Natural killer cell (primary cell): ENCODE measurements around the gene CHRNA10. TPM values are rescaled to one million over a fixed set of nuclear protein-coding genes. Genes with fewer than 3 reads are reported as not detected.

ENCODE experiments used
- ATAC-seq, 3 donors: fragments of 150-1000 bp in 2 of 3; fragments of 200-7000 bp in 1 of 3; cut with Tn5 transposase; 1 replicate in 1 of 3; 2 replicates in 2 of 3; pipeline ENCODE4 v1.10.0; 2021; ENCODE audit warnings: mild to moderate bottlenecking in 2 of 3, moderate library complexity in 2 of 3
- DNase-seq, 2 donors: peaks; one replicate each; pipeline versions ENCODE4 v3.0.0 to v3.0.0-alpha.2; 2013 to 2021; ENCODE audit warnings: mixed read lengths in 1 of 2
- H3K27ac ChIP-seq: one replicate; pipeline ENCODE4 v1.5.1; 2013; ENCODE audit warnings: mild to moderate bottlenecking, low read length
- H3K27me3 ChIP-seq: one replicate; pipeline ENCODE4 v1.6.1; 2013; ENCODE audit warnings: low read length; ENCODE audit not compliant: control insufficient read depth, insufficient read depth
- H3K36me3 ChIP-seq: one replicate; pipeline ENCODE4 v1.6.1; 2013; ENCODE audit warnings: low read length; ENCODE audit not compliant: control insufficient read depth, insufficient read depth
- H3K4me1 ChIP-seq: one replicate; pipeline ENCODE4 v1.6.1; 2013; ENCODE audit warnings: low read length; ENCODE audit not compliant: control insufficient read depth, insufficient read depth
- H3K4me3 ChIP-seq: one replicate; pipeline ENCODE4 v1.5.1; 2013; ENCODE audit warnings: low read length
- H3K9me3 ChIP-seq: one replicate; pipeline ENCODE4 v1.6.1; 2013; ENCODE audit warnings: low read length; ENCODE audit not compliant: control insufficient read depth, insufficient read depth
- H3K27ac Mint-ChIP-seq, 2 donors: one replicate each; pipeline ENCODE4 v1.8.0; 2022; ENCODE audit warnings: mild to moderate bottlenecking in 2 of 2, mixed read lengths in 2 of 2, moderate library complexity in 1 of 2
- H3K27me3 Mint-ChIP-seq, 2 donors: one replicate each; pipeline ENCODE4 v1.8.0; 2022; ENCODE audit warnings: low read depth in 2 of 2, mixed read lengths in 2 of 2
- H3K36me3 Mint-ChIP-seq: one replicate; pipeline ENCODE4 v1.8.0; 2022; ENCODE audit warnings: mixed read lengths
- H3K4me1 Mint-ChIP-seq, 2 donors: one replicate each; pipeline ENCODE4 v1.8.0; 2022; ENCODE audit warnings: mixed read lengths in 2 of 2
- H3K4me3 Mint-ChIP-seq: one replicate; pipeline ENCODE4 v1.8.0; 2022; ENCODE audit warnings: mild to moderate bottlenecking, moderate library complexity, mixed read lengths
- H3K9me3 Mint-ChIP-seq, 2 donors: one replicate each; pipeline ENCODE4 v1.8.0; 2022; ENCODE audit warnings: mixed read lengths in 2 of 2
- CTCF ChIP-seq: fragments of 200-600 bp; IDR thresholded peaks from one replicate; pipeline ENCODE4 v1.8.0; 2022; ENCODE audit warnings: antibody characterized with exemption
- WGBS: methylation state at CpG from one replicate; pipeline ENCODE4 v1.1.7; 2013; ENCODE audit warnings: missing lambda C conversion rate; ENCODE audit not compliant: insufficient coverage; 5-methylcytosine and 5-hydroxymethylcytosine counted together
- intact Hi-C: fragments of 100-400 bp; cut with micrococcal nuclease; formaldehyde crosslinking; loops from one replicate; pipeline ENCODE4 v1.14.2; 2022
- total RNA-seq, 4 donors: library from RNA; stranded (reverse); fragments of 120-200 nt in 1 of 4; gene quantifications; one replicate each; pipeline versions ENCODE4 v1.2.3 to v1.2.4, GENCODE V29; 2013 to 2022

Gene CHRNA10
- total RNA-seq, 3 donors from 2014 or later (not counting 1 experiment from before 2014, with no cell fraction given): 0.36 to 0.60 (median 0.45) TPM

DNA sequence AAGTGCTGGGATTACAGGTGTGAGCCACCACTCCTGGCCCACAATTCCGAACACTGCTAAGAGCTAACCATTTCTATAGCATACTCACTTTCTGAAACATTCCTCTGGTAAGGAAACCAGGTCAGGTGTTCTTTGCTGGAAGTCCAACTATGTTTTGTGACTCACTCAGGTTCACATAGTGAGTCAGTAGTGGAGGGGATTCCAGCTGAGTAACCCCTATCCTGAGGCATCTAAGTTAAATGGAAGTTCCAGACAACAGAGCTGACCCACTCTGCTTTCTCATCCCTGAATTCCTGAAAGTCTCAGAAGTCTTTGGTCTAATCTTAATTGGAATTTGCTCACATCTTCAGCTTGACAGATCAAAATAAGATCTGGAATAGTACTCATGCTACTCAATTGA is 3.0 kb upstream of the CHRNA10 start:
- no peak for ATAC-seq
- no peak overlapping the region for H3K27ac Mint-ChIP-seq
- no peaks in the 10 kb centered on the region for H3K4me1 Mint-ChIP-seq

GRCh38 chr11:3669742-3670183 is 1.4 kb downstream of the CHRNA10 start:
- Histone ChIP-seq H3K4me1 (no peaks in the 10 kb centered on the region), H3K36me3 (peaks cover 54% of the 10 kb centered on the region), H3K9me3 (no peaks in the 10 kb centered on the region), H3K27me3 (no peaks in the 10 kb centered on the region), H3K4me3 (no peak overlapping the region), H3K27ac (no peak overlapping the region)
- no peaks in the 10 kb centered on the region for H3K27me3 Mint-ChIP-seq
- H3K9me3 Mint-ChIP-seq: no peaks in the 10 kb centered on the region
- no peak for TF ChIP-seq CTCF
- H3K27ac Mint-ChIP-seq: no peak overlapping the region
- ATAC-seq: no peak
- H3K4me3 Mint-ChIP-seq: no peak overlapping the region
- WGBS: 95% methylated on average over 4 of the region's 5 CpGs
- H3K36me3 Mint-ChIP-seq: peaks cover 13% of the 10 kb centered on the region
- H3K4me1 Mint-ChIP-seq: no peaks in the 10 kb centered on the region
- intact Hi-C loops: no loop called here
- no peak for DNase-seq

More for the DNA sequence above, 3.0 kb upstream of the CHRNA10 start:
- Histone ChIP-seq H3K36me3 (peaks cover 75% of the 10 kb centered on the region), H3K4me3 (no peak overlapping the region), H3K9me3 (no peaks in the 10 kb centered on the region), H3K27me3 (no peaks in the 10 kb centered on the region), H3K4me1 (no peaks in the 10 kb centered on the region), H3K27ac (no peak overlapping the region)
- Mint-ChIP-seq H3K9me3 (no peaks in the 10 kb centered on the region), H3K27me3 (no peaks in the 10 kb centered on the region), H3K36me3 (peaks cover 15% of the 10 kb centered on the region), H3K4me3 (no peak overlapping the region)
- no peak for TF ChIP-seq CTCF
- intact Hi-C loops: no loop called here
- WGBS: 100% methylated on average over 1 of the region's 1 CpG
- DNase-seq: no peak

- no peaks in the 10 kb centered on the region for H3K27me3 ChIP-seq
- intact Hi-C loops: no loop called here
- Mint-ChIP-seq H3K9me3 (no peaks in the 10 kb centered on the region), H3K27me3 (no peaks in the 10 kb centered on the region), H3K27ac (no peak overlapping the region), H3K36me3 (peaks cover 14% of the 10 kb centered on the region), H3K4me1 (no peaks in the 10 kb centered on the region), H3K4me3 (no peak overlapping the region)
- 96% methylated on average over 7 of the region's 7 CpGs for WGBS
- no peak for DNase-seq
- H3K4me3 ChIP-seq: no peak overlapping the region
- H3K27ac ChIP-seq: no peak overlapping the region
- TF ChIP-seq CTCF: no peak
- H3K9me3 ChIP-seq: no peaks in the 10 kb centered on the region
- H3K4me1 ChIP-seq: no peaks in the 10 kb centered on the region
- no peak for ATAC-seq
- peaks cover 50% of the 10 kb centered on the region for H3K36me3 ChIP-seq
Observed at GRCh38 chr11:3669128-3669527, 2.1 kb downstream of the CHRNA10 start.
